HuH-7 (cell line): ENCODE results near the gene WDR74.
"Not testable (repeated sequence)": the region's sequence is repeated elsewhere in the genome, so short reads cannot be mapped to it uniquely, and the experiment has no call there.

ENCODE experiments used
- DNase-seq: peaks from one replicate; pipeline ENCODE4 v3.0.0; 2011; ENCODE audit warnings: low spot score

Gene WDR74

DNA sequence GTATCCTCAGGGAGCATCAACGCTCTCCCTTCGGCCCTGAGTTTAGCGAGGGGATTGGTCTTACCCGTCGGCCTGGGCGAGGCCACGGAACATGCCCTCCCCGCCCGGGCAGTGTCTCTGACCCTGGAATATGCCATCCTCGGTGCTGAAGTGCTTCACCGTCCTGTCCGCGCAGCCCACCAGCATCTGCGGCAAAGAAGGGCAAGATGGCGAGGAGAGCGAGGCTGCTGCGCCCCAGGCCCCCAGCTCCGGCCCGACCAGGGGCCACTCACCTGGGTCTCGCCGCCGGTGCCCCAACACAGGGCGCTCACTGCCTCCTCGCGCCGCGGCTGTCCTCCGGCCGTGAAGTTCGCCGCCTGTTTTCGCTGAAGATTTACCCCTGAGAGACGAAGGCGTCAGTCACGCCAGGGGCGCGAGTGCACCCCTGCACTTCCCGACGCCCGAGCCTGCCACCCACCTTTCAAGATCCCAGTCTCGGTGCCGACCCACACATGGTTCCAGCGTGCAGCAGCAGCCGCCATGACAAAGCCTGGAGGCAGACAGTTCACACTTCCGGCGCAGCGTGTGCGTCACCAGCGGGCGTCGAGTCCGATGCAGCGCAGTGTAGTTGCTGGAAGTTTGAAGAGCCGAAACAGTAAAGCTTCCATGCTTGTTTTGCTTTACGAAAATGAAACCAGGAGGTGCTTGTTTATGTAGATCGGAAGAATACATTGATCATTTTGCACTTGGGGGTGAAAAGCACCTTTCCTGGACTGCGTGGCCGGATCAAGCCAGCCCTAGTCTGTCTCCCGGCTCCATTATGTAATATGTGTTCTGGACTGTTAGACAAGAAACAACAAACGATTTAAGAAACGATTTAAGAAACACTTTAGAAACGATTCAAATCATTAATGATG lies at the start of gene WDR74:
Gene WDR74, minus strand, starts transcription at position 541 of the 896 bp plus-strand sequence. Its CDS starts 20 bp downstream, at position 521.
- DNase-seq: peak; percentile 75

DNA sequence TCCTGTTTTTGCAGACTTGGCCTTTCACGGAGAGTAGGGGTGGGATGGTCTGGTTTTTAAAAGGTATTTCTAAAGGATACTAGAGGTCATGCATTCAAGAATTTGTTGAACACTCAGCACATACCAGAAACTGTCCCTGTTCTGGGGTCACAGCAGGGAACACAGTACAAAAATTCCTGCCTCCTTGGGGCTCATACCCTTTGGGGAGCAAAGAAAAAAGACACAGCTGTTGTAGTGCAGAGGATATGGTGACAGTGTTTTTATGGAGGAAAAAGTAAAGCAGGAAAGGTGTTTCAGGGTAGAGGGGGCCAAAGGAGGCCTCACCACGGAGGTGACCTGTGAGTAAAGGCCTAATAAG lies 49.7 kb upstream of the WDR74 start:
- no peak for DNase-seq

DNA sequence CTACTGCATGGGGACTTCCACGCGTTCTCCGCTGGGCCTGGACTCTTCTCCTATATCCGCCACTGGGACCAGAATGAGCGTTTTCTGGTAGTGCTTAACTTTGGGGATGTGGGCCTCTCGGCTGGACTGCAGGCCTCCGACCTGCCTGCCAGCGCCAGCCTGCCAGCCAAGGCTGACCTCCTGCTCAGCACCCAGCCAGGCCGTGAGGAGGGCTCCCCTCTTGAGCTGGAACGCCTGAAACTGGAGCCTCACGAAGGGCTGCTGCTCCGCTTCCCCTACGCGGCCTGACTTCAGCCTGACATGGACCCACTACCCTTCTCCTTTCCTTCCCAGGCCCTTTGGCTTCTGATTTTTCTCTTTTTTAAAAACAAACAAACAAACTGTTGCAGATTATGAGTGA lies 49.0 kb upstream of the WDR74 start:
- no peak for DNase-seq

DNA sequence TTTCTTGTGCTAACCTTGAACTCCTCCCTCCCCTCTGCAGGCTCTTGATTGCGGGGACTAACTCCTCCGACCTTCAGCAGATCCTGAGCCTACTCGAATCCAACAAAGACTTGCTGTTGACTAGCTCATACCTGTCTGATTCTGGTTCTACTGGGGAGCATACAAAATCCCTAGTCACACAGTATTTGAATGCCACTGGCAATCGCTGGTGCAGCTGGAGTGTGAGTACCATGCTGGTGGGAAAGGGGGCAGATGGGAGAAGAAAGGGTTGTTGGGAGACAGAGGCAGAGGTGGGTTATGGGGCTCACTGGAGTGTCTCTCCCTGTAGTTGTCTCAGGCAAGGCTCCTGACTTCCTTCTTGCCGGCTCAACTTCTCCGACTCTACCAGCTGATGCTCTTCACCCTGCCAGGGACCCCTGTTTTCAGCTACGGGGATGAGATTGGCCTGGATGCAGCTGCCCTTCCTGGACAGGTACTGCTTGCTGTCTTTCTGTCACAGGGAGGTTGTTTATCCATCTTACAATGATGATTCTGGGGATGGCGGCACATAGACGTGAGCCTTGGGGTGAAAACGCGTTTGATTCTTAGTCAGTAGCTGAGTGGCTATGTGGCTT lies 45.9 kb upstream of the WDR74 start:
- no peak for DNase-seq

DNA sequence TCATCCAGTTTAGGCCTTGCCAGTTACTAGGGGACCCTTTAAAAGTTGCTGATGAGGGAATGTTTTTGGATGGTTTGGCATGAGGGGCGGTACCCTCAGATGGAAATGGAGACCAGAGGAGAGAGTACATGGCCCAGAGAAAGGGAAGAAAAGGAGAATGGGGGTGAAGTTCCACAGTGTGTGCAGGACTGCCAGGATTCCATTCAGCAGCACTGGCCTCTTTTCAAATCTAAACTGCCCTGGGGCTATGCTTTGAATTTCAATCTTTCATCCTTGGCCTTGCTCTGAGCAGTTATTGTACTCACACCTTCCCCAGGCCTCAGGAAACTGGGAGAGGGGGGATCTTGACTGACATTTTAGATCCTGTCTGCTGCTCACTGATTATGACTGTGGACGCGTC lies 44.3 kb upstream of the WDR74 start:
- no peak for DNase-seq

DNA sequence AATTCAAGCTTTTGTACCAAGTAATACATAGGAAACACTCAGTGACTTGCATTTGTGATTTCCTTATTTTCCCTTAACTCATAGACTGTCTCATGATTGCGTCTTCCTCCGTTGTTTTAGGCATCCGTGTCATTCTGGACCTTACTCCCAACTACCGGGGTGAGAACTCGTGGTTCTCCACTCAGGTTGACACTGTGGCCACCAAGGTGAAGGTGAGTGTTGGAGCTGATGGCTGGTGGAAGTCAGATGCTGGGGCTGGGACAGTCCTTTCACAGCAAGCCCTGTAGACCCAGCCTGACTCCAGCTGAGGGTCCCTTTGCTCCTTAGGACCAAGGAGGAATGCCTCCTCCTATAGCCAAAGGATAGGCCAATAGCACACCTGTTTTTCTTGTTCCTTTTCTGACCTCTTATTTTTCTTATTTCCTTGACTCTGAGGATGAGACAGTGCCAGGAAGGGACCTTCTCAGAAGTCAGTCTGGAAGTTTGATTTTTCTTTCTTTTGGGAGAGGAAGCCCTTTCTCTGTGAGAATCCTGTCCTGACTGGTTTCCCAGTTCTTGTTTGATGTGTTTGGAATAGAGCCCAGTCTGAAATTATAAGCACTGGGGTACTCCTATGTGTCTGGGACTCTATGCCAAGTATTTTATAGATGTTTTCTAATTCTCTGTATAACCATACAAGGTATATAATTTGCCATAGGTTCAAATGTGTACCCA lies 43.6 kb upstream of the WDR74 start:
- DNase-seq: no peak

DNA sequence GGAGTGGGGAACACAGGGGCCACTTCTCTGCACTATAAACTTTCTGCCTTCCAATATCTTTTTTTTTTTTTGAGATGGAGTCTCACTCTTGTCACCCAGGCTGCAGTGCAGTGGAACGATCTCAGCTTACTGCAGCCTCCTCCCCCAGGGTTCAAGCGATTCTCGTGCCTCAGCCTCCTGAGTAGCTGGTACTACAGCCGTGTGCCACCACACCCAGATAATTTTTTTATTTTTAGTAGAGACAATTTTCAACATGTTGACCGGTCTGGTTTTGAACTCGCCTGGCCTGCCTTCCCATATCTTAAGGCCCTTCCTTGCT lies 43.0 kb upstream of the WDR74 start:
- DNase-seq: no peak

DNA sequence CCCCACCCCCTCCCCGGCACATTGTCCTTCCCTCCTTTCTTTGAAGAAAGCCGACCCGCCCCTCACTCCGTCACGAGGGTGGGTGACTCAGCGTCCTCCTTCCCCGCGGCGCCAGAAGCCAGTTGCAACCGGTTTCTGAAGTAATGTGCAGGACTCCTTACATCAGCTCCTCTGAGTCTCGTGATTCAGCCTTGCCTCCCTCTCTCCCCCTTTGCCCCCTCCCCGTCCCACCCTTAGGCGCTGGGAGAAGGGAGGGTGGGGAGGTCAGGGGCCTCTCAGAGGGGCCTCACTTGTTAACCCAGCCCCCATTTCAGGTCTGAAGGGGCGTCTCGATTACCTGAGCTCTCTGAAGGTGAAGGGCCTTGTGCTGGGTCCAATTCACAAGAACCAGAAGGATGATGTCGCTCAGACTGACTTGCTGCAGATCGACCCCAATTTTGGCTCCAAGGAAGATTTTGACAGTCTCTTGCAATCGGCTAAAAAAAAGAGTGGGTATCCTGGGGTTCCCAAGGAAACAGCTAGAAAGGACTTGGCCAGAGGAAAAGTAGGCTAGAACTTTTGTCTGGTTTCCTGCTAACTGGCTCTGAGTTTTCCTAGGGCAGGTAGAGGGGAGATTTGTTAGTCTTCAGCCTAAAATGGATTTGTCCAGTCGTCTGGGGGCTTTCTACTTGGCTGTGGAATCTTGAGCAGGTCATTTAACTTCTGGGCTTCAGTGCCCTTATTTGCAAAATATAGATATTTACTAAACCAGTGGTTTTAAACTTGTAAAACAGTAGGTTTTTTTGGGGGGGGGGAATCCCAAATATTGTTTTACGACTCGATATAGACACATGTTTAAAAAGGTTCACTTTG lies 42.4 kb upstream of the WDR74 start:
- no peak for DNase-seq

DNA sequence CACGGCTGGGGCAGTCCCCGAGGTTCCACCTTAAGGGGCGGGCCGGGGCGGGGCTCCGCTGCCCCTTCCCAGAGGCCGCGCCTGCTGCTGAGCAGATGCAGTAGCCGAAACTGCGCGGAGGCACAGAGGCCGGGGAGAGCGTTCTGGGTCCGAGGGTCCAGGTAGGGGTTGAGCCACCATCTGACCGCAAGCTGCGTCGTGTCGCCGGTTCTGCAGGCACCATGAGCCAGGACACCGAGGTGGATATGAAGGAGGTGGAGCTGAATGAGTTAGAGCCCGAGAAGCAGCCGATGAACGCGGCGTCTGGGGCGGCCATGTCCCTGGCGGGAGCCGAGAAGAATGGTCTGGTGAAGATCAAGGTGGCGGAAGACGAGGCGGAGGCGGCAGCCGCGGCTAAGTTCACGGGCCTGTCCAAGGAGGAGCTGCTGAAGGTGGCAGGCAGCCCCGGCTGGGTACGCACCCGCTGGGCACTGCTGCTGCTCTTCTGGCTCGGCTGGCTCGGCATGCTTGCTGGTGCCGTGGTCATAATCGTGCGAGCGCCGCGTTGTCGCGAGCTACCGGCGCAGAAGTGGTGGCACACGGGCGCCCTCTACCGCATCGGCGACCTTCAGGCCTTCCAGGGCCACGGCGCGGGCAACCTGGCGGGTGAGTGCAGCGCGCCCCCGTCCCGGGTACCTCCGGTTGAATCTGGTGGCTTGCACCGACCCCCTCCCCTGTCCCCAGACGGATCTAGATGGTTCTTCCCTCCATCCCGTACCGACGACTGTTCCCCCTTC lies 41.6 kb upstream of the WDR74 start, which contains the start of gene SLC3A2:
Gene SLC3A2, plus strand, starts transcription at position 94 of the 776 bp plus-strand sequence. Its CDS starts 128 bp downstream, at position 222.
- peak; percentile 75 for DNase-seq

DNA sequence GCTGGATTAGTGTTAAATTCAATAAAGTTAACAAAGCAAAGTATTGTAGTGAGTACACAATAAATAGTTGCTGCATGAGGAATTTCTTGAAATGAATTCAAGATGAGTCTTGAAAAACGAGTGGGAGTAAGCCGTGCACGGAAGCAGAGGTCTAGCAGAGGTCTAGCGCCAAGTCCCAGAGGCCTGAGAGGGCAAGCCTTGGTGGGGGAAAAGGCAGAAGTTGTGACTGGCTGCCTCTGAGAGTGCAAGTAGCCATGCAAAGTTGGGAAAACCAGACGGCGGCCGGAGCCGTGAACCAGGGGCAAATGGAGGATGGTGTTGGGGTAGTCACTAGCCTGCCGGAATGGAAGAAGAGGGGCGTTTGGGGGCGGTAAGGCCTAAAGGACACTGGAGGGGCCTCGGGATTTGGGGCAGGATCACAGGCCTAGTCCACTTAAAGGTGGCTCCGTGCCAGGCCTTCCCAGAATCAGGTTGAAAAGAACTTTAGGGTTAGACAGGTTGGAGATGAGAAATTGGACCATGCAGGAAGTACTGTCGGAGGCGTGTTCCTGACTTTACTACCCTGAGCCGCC lies 40.9 kb upstream of the WDR74 start:
- DNase-seq: no peak

DNA sequence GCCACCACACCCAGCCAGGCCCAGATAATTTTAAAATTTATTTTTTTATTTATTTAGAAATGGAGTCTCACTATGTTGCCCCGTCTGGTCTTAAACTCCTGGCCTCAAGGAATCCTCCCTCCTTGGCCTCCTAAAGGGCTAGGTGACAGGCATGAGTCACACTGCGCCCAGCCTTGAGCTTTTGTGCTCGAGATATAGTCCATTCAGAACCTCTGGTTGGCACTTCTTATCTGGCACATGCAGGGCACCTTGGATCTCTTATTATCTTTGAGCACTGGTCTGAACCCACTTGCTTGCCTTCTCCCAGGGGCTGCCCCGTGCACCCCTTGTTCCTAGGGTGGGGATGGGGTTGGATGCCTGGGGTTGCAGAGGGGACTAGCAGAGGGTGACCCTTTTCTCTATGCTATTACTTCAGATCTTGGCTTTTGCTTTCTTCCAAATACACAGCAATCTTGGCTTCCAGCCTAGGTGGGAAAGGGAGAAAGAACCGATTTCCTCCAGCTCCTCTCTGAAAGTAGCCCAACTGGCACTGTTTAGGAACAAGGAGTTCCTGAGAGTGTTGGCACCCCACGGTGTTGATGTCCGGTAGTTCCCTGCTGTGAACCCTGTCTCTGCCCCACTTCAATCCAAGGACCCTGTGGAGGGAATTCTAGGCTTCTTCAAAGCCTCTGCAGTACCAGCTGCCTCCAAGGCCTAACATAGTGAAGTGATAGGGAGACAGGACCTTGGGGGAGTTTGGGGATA lies 40.0 kb upstream of the WDR74 start:
- no peak for DNase-seq

DNA sequence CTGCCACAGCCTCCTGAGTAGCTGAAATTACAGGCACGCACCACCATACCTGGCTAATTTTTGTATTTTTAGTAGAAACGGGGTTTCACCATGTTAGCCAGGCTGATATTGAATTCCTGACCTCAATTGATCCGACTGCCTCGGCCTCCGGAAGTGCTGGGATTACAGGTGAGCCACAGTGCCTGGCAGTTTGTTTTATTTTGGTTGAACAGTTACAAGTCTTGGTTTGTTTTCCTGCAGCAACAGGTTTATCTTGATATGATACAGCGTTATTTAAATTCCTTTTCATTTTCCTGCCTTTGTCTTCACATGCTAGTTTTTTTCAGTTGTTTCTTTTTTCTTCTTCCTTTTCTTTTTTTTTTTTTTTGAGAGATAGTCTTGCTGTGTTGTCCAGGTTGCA lies 37.3 kb upstream of the WDR74 start:
- DNase-seq: no peak

DNA sequence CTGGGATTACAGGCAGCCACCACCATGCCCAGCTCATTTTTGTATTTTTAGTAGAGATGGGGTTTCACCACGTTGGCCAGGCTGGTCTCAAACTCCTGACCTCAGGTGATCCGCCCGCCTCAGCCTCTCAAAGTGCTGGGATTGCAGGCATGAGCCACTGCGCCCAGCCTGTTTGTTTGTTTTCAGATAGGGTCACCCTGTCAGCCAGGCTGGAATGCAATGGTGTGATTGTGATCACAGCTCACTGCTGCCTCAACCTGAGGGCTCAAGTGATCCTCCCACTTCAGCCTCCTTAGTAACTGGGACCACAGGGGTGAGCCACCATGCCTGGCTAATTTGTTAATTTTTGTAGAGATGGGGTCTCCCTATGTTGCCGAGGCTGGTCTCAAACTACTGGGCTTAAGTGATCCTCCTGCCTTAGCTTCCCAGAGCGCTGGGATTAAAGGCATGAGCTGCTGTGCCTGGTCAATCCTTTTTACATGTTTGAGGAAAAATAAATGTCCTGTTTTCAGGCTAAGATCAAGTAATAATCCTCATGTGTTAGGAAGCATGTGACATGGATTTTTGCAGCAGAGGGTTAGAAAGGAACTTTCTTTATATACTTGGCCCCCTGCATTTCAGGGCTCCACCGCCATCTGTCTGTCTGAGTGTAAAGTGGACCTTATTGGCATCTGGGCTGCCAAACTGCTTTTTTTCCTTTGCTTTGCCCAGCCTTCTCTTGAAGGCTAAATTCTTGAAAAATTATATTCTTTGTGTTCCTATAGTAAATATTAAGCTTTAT lies 36.5 kb upstream of the WDR74 start:
- no peak for DNase-seq

DNA sequence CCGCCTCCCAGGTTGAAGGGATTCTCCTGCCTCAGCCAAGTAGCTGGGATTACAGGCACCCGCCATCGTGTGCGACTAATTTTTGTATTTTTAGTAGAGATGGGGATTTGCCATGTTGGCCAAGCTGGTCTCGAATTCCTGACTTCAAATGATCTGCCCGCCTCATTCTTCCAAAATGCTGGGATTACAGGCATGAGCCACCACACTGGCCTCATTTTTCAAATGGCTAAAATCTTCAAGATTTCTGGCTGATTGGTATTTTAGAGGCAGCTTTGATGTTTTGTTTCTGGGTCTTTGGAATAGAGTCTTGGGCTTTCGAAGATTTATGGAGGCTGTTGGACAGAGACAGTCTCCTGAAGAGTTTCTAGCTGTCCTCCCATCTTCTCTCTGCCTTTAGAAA lies 35.5 kb upstream of the WDR74 start:
- DNase-seq: no peak

DNA sequence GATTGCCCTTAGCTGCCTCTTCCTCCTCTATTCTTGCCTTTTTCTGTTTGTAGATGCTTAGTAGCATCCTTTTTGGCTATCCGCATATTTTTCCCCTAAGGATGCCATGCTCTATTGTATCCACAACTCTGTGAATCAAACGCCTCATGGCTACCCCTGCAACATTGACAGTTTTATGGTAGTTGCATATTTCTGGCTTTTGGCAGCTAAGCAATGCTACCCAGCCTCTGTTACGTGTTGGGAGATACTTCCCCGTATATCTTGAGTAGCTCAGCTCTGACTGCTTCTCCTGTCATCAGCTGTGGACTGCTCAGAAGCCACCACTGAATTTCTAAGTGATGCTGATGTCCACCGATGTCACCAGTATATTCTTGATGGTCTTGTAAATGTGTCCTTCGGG lies 26.2 kb upstream of the WDR74 start:
- DNase-seq: no peak

DNA sequence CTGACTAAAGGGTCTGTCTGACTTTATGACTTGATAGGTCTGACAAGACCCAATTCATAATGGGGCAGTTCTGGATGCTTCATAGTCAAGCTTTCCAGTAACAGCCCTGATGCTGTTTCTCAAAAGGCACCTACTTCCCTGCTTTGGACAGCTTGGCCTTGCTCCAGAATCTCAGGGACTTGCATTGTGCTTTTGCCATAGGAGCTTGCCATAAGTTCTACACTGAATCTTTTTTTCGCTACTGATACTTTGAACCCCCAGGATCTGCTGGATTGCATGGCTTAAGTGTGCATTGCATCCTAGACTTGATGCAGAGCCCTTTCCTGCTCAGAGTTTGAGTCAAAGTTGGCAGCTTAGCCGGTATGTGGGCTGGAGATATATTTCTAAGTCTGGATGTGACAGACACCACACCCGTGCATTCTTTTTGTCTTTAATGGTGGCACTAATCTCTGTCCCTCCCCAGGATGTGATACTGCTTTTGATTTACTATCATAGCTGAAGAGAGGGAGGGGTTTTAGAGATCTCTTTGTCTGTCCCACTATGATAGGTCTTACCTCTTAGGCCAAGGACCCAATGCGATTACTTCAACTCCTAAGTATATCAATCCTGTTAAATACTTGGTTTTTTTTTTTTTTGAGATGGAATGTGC lies 24.4 kb upstream of the WDR74 start:
- no peak for DNase-seq

DNA sequence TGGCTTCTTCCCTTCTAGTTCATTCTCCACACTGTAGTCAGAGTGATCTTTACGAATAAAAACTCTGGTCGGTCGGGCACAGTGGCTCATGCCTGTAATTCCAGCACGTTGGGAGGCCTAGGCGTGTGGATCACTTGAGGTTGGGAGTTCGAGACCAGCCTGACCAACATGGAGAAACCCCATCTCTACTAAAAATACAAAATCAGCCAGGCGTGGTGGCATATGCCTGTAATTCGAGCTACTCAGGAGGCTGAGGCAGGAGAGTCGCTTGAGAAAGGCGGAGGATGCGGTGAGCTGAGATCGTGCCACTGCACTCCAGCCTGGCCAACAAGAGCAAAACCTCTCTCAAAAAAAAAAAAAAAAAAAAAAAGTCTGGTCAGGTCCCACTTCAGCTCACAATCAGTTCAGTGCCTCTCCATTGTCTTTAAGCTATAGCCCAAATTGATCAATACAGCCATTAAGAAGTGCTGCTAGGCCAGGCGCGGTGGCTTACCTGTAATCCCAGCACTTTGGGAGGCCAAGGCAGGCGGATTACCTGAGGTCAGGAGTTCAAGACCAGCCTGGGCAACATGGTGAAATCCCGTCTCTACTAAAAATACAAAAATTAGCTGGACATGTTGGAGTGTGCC lies 22.3 kb upstream of the WDR74 start:
- DNase-seq: not testable (repeated sequence)

DNA sequence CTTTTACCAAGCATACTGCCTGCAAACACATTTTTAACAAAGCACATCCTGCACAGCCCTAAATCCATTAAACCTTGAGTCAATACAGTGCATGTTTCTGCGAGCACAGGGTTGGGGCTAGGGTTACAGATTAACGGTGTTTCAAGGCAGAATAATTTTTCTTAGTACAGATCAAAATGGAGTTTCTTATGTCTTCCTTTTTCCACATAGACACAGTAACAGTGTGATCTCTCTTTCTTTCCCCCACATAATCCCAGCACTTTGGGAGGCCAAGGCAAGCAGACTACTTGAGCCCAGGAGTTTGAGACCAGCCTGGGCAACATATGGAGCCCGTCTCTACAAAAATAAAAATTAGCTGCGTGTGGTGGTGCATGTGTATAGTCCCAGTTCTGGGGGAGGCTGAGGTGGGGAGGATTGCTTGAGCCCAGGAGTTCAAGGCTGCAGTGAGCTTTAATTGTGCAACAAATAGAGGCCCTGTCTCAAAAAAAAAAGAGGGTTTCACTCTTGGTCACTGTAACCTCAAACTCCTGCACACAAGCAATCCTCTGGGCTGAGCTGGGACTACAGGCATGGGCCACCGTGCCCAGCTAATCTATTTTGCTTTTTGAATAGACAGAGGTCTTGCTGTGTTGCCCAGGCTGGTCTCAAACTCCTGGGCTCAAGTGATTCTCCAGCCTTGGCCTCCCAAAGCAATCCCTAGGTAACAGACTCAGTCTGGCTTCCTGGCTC lies 21.6 kb upstream of the WDR74 start:
- no peak for DNase-seq
